ENCODE measurements around the gene PREX1.

DNA sequence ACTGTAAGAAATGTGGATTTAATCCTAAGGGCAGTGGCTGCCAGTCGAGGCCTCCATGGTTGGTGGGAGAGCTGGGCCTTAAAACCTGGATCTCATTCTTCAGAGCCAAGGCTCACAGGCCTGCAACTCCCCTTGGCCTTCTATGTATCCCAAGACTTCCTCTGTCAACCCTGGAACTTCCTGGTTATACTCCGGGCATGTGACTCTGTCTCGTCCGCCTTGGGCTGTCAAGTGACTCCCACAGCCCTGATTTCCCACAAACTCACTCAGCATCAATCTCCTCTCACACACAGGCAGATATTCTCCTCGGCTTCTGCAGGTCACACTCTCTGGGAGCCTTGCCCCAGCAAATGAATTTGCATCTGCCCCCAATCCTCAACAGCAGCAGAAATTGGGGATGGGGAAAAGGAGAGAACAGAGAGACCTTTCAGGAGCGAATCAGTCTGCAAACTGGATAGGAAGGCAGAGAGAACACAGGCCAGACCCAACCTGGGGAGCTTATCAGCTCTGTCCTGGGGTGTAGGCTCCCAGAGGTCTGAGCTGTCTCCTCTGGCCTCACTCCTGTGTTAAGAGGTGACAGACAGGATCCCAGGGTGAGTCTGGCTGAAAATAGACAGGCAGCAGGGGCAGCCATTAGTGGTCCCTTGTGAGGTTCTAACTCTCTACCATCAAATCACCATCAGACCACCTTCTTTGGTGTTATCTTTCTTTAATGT, 30.4 kb upstream of the PREX1 start:
- TF ChIP-seq, protein P1, sequence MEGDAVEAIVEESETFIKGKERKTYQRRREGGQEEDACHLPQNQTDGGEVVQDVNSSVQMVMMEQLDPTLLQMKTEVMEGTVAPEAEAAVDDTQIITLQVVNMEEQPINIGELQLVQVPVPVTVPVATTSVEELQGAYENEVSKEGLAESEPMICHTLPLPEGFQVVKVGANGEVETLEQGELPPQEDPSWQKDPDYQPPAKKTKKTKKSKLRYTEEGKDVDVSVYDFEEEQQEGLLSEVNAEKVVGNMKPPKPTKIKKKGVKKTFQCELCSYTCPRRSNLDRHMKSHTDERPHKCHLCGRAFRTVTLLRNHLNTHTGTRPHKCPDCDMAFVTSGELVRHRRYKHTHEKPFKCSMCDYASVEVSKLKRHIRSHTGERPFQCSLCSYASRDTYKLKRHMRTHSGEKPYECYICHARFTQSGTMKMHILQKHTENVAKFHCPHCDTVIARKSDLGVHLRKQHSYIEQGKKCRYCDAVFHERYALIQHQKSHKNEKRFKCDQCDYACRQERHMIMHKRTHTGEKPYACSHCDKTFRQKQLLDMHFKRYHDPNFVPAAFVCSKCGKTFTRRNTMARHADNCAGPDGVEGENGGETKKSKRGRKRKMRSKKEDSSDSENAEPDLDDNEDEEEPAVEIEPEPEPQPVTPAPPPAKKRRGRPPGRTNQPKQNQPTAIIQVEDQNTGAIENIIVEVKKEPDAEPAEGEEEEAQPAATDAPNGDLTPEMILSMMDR (IDR thresholded peaks at IDR 0.05): no peak
- no peak for TF ChIP-seq POLR2A (IDR thresholded peaks at IDR 0.05)
- TF ChIP-seq POLR2AphosphoS5 (IDR thresholded peaks at IDR 0.05): no peak
